ELR (cell line): ENCODE data around the gene MMP11.

Source experiments
- DNase-seq: peaks from one replicate; pipeline ENCODE4 v3.0.0-alpha.2; 2015; ENCODE audit warnings: low read depth

The MMP11 gene

DNA sequence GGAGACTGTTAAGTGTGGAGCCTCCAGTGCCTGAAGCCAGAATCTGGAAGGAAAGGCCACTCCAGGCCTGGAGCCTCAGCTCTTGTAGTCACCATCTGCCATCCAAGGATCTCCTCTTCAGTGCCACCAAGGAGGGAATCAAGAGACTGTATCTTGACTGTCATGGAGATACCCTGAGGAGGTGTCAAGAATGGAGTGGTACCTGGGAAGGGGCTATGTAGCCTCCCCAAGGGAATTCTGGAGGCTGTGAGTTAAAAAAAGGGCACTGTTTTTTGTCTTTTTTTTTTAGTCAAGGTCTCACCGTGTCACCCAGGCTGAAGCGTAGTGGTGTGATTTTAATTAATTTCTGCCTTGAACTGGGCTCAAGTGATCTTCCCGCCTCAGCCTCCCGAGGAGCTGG is 13.1 kb upstream of the MMP11 start:
- no peak for DNase-seq

DNA sequence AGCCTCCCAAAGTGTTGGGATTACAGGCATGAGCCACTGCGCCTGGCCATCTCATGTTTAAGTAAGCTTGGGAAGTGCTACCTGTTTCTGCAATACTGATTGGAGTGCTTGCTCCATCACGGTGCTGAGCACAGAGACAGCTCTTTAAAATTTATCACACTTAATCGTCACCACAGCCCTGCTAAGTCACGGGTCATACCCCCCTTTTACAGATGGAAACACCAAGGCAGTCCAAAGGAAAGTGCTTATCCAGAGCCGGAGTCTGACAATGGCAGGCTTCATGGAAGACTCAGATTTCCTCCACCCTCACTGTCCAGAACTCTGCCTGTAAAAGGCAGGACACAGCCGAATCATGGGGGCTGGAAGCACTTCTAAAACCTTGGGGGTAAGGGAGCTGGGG is 12.6 kb upstream of the MMP11 start:
- DNase-seq = no peak

DNA sequence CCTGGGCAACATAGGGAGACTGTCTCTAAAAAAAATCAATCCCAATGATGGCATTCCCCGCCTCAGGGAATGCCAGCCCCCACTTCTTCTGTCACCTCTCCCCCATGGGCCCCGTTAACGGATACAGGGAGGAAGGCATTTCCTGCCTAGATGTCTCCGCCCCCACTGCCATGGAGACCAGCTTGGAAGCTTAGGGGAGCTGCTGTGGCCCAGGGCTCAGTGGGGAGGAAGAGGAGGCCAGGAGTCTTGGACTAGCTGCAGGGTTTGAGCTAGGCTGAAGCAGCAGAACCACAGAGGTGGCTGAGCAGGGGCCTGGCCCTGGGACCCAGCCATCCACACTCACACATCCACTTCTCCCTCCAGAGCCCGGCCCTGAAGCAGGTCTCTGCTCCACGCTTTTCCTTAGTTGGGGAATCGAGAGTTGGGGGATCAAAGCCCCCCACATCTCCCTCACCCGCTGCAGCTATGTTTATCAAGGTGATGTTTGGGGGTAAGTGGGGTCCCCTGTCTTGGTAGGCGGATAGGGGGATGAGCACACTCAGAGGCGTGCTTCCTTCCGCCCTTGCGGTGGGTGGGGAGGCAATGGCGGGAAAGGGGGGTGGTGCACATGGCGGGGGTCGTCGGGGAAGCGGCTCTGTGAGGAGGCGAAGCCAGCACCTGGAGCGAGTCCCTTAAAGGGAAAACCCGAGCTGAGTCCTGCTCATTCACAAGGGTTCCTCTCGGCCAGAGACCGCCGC is 9.6 kb upstream of the MMP11 start, which contains the start of gene C22orf15:
Gene C22orf15 (plus strand): TSS at position 149 of the 737 bp plus-strand sequence. CDS start 317 bp downstream, at position 466.
- DNase-seq = peak; percentile 68

DNA sequence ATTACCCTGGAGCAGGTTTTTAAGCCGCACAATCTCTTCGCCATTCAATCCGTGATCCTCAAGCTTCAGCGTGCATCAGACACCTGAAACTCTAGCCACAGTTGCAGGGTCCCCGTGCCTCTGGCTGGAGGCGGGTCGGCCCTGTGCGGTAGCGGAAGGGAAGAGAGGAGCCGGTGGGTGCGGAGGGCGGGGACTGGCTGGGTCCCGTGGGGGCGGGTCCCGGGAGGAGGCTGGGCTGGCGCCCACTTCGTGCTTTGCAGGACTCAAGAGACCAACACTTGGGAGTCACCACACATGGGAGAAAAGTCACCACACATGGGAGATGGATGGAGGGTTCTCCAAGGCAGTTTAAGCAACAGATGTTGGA is 9.1 kb upstream of the MMP11 start:
- no peak for DNase-seq

DNA sequence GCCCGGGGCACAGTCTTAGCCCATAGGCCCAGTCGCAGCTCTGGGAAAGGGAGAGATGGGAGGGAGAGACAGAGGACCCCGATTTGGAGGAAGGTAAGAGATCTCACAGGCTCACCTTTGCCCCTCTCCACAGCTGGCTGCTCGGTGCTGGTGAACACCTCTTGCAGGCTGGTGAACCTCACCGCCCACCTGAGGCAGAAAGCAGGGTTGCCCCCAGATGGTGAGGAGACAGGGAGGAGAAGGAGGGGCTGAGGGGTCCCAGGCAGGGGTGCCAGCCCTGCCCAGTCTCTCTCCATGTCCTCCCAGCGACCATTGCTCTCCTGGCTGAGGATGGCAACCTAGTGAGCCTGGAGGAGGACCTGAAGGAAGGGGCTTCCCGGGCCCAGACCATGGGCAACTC is 8.7 kb upstream of the MMP11 start:
- no peak for DNase-seq

DNA sequence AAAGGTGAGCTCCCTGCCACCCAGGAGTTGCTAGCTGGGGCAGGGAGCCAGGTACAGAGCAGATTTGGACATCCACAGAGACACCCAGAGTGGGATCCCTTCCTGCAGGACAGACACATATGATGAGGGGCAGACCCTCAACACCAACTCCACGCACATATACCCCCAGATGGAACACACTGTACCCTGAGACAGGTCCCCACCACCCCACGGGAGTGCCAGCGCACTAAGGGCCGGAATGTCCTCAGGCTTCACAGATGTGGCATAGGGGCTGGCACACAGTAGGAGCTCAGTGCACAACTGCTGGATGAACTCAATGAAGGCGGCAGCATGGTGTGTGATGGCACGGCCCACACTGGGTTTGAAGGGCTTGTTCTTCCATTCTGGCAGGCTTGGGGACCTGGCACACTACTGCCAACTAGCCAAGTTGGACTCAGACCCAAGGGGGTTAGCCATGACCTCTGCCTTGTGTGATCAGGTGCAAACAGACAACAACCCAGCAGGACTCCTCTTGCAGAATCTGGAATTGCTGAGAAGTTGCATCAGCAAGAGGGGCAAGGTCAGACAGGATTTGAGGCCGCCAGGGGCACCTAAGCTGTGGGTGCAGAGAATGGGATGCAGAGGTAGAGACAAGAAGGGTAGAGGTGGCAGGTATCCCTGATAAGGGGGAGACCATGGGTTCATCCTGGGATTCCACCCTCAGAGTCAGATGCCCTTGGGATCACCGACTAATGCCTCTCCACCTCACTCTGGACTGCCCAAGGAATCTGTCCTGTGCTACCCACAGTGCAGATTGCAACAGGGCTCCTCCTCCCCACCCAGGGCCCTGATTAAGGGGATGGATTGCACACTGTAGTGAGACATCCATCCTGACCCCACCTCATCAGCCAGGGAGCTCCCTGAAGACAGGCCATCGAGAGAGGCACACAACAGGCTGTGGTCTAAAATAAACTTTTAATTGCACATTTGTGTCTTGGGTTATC is 7.5 kb upstream of the MMP11 start:
- DNase-seq = no peak

DNA sequence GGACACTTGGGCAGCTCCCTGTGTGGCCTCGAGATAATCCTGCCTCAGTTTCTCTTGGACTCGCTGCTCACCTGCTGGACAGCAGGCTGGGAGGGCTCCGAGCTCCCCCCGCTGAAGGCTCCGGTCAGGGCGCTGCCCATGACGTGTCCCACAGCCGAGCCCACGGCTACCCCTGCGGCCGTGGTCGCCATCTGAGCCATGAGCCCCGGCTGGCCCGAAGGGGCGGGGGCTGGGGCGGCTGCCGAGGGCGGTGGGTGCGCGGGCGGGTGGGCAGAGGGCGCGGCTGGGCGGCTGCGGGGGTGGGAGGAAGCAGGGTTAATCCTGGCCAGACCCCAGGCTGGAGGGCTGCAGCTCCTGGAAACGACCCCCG is 5.4 kb upstream of the MMP11 start:
- DNase-seq = no peak

DNA sequence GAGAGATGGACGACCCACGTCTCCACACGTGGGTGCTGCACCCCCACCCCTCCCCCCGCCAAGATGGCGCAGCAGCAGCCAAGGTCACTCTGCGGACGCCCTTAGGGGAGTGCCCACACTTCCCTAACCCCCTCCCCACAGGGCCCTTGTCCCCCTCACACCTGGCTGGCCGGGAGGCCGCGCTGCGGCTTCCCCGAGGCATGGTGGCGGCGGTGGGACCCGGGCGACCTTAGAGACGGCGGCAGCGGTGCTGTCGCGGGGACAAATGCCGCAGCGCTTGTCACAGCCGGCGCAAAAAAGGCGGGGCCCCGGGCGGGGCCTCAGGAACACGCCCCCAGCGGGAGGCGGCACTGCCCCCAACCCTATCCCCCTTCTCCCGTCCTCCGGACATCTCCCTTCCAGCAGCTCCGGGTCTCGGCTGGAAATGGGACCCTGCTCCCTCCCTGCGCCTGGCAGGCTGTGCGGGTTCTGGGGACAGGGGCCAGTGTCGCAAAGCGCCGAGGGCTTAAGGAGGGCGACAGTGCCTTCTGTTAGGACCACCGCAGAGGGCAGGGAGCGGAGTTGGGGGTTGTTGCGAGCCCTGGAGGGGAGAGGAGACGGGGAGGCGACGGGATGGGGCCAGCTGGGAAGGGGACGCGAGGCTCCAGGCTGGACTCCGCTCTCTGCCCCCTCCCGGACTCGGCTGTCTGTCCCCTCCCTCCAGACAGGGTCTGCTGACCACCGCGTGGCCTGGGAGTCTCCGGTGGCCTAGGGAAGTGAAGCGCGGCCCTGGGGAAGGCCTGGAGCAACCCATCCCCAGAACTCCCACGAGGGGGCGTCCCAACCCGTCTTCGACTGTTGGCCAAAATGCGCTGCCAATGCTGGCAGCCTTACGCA is 4.7 kb upstream of the MMP11 start, which contains the start of gene CHCHD10:
Gene CHCHD10 (minus strand): TSS at position 300 of the 876 bp plus-strand sequence. CDS start 98 bp downstream, at position 202.
- peak; percentile 80 for DNase-seq

DNA sequence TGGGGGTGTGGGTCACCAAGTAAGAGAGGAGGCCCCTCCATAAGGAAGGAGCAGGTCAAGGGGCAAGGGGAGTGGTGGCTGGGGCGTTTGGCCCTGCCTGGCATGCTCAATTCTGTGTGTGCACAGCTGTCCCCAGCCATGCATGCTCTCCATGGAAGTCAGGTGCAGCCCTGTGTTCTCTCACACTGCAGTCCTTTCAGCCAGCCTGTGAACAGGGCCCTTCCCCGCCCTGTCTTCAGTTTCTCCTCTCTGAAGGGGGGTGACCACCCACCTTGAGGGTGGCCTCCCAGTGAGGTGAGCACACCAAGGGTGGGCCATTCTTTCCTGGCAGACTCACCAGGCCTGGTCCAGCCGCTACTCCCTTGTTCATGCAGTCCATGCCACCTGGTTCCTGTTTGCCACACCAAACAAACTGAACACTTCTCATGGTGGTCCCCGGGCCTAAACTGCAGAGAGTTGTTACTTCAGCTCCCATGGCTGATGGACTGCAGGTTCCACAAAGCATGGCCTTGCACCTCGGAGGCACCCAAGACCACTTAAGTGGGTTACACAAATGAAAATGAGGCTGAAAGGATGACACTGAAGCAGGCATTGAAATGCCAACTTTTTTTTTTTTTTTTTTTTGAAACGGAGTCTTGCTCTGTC is 3.2 kb upstream of the MMP11 start:
- DNase-seq = no peak

DNA sequence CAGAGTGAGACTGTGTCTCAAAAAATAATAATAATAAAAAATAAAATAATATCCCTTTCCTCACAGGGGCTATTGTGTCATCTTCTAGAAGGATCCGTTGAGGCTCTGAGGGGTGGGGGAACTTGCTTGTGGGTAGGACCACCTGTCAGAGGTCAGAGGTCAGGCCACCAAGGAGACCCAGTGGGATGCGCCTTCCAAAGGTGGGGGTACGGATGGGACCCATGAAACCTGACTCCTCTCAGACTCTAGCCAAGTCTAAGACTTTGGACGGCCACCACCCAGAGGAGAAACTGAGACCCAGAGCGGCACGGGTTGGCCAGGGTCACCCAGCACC is 367 bp upstream of the MMP11 start:
- no peak for DNase-seq

DNA sequence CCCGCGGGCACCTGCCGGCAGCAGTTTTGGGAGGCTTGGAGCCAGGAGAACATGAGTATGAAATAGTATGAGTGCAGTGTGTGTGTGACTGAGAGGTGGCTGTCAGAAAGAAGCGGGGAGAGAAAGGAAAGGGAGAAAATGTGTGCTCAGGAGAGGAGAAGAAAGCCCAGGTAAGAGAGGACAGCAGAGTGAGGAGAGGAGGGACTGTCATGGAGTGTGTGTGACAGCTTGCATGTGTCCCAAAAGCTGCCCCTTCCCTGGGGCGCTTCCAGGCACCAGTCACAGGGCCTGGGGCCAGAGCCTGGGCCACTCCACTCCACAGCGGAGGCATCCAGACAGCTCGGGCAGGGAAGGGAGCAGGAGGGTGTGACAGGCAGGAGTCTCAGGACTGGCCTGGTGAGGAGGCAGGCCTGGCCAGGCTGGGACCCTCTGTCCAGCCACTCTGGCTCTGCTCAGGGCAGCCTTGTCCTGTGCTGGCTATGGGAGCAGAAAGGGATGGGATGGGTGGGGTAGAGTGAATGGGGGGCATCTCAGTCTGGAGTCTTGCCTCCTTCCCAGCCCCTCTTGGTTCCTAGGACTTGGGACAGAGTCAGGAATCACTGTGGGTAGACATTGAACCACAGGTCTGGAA is 949 bp downstream of the MMP11 start:
- no peak for DNase-seq

DNA sequence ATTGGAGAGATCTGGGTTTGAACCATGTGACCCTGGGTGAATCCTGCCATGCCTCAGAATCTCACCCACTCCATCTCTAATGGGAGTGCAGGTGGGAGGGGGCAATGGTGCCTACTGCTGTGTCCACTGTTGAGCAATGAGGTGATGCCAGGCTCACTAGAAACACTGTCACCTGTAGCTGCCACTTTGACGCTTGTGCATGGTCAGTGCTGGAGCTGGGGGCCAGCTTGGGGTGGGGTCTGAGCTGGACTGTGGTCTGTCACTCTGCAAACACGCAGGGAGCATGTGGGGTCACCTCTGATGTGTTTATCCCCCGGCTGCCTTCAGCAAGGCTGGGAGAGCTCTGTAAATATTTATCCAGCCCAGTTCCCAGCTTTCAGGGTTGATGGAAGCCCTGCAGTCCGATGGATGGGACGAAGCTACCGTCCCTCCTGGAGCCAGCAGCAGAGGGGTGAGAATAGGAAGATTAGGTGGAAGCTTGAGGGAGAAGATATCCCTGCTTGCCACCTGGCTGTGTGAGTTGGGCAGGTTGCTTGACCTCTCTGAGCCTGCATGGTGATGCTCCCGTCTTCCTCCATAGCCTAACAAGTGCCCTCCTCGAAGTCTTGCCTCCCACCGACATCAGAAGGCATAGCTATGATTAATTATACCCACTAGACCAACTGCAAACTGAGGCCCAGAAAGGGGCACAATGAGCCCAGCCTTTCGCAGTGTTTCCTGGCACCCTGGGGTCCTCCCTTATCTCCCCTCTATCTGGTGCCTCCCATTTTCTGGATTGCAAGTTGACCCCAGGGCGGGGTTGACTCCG is 1.7 kb downstream of the MMP11 start:
- DNase-seq = no peak

DNA sequence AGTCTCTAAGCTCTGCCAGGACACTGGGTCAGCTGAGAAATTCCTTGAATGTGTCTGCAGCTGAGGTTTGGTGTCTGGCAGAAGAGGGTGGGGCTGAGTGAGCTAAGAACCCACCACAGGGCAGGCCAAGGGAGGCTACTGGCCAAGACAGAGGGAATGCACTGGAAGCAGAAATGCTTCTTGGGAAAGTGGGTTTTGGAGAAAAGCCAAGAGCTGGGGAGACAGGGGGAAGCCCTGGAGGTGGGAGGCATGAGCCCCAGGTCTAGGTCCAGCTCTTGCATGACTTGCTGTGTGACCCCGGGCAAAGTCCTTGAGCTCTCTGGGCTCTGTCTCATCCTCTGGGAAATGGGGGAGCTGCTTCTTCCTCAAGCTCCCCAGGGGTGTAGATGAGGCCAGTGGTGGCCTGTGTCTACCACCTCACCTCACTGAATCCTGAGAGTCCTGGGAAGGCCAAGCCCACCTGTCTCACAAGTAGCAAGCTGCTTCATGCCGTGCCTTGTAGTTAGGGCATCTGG is 2.3 kb downstream of the MMP11 start:
- peak; percentile 26 for DNase-seq

DNA sequence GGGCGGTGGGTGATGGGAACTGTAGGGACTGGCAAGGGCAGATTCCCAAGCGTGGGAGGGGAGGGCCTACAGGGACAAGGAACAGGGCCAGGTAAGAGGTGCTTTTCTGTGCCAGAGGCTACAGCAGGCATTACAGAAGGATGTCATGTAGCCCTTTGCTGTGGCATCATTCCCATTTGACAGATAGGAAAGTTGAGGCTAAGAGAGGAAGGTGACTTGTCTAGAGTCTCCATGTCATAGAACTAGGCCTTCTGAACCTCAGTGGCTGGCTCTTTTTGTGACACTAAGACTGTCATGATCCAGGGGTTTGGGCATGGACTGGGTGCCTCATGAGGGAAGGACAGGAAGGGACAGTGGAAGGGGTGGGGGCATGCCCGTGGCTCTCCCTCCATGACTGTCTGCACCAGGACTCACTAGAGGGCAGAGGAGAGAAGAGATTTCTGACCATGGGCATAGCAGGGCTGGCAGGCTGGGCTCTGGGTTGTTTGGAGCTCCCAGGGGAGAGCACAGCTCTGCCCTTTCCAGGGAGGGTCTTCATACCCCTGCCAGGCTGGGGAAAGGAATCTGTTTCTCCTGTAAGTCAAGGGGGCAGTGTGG is 3.2 kb downstream of the MMP11 start:
- DNase-seq = no peak

DNA sequence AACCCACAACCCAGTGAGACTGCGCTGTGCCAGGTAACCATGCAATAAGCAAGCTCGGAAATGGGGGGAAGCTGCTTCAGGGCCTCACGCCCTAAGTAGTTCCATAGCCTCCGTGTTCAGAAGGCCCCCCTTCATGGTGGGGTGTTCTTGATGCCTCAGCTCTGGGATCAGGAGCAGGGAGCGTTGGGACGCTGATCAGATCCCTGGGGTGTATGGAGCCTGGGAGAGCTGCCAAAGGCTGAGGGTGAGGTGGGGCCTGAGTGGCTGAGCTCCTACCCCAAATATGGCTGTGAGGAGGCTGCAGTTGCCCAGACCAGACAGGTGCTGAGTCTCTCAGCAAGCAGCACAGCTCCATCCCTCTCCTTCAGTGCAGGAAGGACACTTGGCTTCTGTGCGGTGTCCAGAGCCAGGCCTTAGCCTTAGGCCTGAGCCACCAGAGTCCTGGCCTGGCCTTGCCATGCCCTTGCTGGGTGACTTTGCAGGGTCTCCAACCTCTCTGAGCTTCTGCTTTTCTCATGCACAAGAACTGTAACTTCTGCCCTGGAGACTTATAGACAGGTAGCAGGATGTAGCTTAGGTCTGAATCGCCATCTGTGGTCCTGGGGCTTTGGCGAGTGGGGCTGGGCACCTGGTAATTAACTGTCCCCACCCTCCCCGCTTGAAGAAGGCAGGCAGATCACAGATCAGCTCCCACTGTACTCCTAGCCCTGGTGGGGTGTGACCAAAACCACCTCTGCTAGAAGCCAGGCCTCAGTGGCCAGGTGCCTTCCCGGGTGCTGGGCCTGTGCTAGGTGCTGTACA is 5.3 kb downstream of the MMP11 start:
- DNase-seq = no peak

DNA sequence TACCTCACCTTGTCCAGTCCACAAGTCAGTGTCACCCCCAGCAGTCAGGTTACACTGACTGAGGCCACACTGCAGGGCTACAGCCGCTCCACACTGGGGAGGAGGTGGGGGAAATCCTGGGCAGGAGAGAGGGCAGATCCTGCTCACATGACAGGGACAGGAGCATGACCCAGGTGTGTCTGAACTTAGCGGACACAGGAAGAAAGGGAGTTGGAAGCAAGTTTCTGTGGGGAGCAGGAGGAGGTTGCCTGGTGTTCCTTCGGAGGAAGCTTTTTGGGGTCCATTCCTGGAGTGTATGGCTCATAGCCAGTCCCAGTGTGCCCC is 5.9 kb downstream of the MMP11 start:
- DNase-seq = no peak

DNA sequence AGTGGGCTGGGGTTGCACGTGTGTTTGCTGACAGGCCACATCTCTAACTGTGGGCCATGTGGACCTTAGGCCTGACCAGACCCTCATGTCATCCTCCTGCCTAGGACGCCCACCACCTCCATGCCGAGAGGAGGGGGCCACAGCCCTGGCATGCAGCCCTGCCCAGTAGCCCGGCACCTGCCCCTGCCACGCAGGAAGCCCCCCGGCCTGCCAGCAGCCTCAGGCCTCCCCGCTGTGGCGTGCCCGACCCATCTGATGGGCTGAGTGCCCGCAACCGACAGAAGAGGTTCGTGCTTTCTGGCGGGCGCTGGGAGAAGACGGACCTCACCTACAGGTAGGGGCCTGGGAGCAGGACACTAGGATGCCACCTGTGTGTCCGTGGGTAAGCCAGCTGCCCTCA is 6.4 kb downstream of the MMP11 start:
- DNase-seq = no peak

DNA sequence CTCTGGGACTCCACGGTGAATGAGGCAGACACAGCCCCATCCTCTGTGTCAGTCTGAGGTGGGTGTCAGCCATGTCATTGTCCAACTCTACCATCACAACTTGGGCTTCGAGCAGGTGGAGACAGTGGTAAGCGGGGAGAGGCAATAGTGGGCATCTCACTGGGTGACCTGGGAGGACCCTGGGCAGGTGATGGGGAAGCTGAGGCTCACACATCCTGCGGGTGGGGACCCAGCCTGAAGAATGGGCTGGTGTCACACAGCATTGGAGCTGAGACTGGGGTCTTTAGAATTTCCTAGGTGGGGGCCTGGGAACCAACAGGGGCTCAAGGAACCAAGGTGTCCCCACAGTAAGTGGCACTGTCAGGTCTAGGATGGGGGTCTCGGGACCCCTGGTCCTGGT is 7.1 kb downstream of the MMP11 start:
- no peak for DNase-seq

DNA sequence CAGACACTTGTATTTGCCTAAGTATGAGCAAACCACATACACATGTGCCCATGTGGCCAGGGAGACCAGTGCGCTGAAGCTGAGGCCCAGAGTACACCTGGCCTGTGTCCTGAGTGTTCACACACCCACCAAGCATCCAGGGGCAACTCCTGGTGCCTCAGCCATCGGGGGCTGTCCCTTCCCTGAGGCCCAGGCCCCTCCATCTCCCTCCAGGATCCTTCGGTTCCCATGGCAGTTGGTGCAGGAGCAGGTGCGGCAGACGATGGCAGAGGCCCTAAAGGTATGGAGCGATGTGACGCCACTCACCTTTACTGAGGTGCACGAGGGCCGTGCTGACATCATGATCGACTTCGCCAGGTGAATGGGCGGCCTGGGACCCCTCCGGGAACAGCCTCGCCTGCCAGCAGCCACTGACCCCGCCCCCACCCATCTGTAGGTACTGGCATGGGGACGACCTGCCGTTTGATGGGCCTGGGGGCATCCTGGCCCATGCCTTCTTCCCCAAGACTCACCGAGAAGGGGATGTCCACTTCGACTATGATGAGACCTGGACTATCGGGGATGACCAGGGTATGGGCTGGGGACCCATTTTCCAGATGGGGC is 7.6 kb downstream of the MMP11 start:
- DNase-seq = no peak
